ENCODE results near the gene GATB. TPM values are rescaled to one million over a fixed set of nuclear protein-coding genes. Genes with fewer than 3 reads are reported as not detected.

GATB gene
- polyA plus RNA-seq, 3 donors, result 5.5 to 12.2 (median 9.0) TPM

DNA sequence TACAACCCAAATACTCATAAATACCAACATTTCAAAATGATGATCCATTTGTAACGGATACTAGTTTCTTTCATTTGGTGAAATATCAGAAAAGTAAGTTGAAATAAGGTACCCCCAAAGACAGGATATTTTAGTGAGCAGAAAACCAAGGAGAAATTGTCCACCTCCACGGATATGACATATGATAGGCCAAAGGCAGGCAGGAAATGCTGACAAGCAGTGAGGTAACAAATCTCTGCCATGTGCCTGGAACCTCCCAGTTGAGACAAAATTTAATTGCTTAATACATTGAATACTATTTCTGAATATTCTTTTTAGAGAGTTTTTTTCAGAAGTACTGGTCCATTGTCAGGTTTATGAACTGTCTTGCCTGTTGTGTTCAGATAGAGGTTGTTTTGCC lies 118.8 kb downstream of the GATB start:
- no peak for DNase-seq
- H3K4me3 Mint-ChIP-seq, result no peak overlapping the region
- H3K4me3 ChIP-seq (replicated peaks in 1 of 3; ENCODE audit: low read depth in 2 of 3, low read length in 3 of 3), result no peak overlapping the region

DNA sequence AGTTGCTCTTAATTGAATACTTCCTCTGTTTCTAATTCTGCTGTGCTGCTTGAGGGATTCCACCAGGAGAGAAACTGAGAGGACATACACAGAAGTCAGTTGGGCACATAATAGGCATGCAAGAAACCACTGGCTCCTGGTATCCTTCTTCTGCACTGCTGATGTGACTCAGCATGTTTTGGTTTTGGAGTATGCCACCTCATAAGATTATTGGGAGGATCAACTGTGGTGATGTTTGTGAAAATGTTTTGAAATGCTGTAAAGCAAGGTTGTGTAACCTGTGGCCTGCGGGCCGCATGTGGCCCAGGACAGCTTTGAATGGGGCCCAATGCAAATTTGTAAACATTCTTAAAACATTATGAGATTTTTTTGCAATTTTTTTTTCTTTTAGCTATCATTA lies 119.6 kb downstream of the GATB start:
- Histone ChIP-seq H2AFZ (ENCODE audit: insufficient read depth, low read depth, low read length, poor library complexity, severe bottlenecking) (no peak overlapping the region), H3K27ac (ENCODE audit: low read depth in 1 of 2, low read length in 2 of 2) (no peak overlapping the region), H3K4me2 (replicated peaks; ENCODE audit: extremely low read depth, low read length, poor library complexity, severe bottlenecking) (no peak overlapping the region), H3K36me3 (replicated peaks in 1 of 2; ENCODE audit: control insufficient read depth in 1 of 2, insufficient read depth in 2 of 2, low read length in 2 of 2) (no peaks in the 10 kb centered on the region), H3K4me1 (ENCODE audit: control insufficient read depth in 1 of 2, insufficient read depth in 2 of 2, low read length in 2 of 2) (no peaks in the 10 kb centered on the region), H3K27me3 (ENCODE audit: control insufficient read depth in 2 of 2, insufficient read depth in 2 of 2, low read length in 2 of 2) (no peaks in the 10 kb centered on the region), H3K9ac (ENCODE audit: insufficient read depth, low read length, poor library complexity, severe bottlenecking) (no peak overlapping the region), H4K20me1 (ENCODE audit: insufficient read depth, low read length) (no peaks in the 10 kb centered on the region), H3K79me2 (ENCODE audit: insufficient read depth, low read length) (no peaks in the 10 kb centered on the region), H3K4me3 (replicated peaks in 1 of 3; ENCODE audit: low read depth in 2 of 3, low read length in 3 of 3) (no peak overlapping the region), H3K9me3 (replicated peaks in 1 of 2; ENCODE audit: control insufficient read depth in 1 of 2, insufficient read depth in 1 of 2, low read length in 2 of 2) (no peaks in the 10 kb centered on the region)
- Mint-ChIP-seq H3K4me1 (peaks cover 6% of the 10 kb centered on the region), H3K4me3 (no peak overlapping the region), H3K36me3 (no peaks in the 10 kb centered on the region), H3K9me3 (no peaks in the 10 kb centered on the region), H3K27me3 (ENCODE audit: low read depth in 3 of 3) (peaks cover 4 to 6% (median 4%) of the 10 kb centered on the region in 3 donors), H3K27ac (no peak overlapping the region)
- peak in 1 of 3 donors; percentile 10 for DNase-seq
- intact Hi-C loops (cut with micrococcal nuclease), result no loop called here
- TF ChIP-seq, protein P1, sequence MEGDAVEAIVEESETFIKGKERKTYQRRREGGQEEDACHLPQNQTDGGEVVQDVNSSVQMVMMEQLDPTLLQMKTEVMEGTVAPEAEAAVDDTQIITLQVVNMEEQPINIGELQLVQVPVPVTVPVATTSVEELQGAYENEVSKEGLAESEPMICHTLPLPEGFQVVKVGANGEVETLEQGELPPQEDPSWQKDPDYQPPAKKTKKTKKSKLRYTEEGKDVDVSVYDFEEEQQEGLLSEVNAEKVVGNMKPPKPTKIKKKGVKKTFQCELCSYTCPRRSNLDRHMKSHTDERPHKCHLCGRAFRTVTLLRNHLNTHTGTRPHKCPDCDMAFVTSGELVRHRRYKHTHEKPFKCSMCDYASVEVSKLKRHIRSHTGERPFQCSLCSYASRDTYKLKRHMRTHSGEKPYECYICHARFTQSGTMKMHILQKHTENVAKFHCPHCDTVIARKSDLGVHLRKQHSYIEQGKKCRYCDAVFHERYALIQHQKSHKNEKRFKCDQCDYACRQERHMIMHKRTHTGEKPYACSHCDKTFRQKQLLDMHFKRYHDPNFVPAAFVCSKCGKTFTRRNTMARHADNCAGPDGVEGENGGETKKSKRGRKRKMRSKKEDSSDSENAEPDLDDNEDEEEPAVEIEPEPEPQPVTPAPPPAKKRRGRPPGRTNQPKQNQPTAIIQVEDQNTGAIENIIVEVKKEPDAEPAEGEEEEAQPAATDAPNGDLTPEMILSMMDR (IDR thresholded peaks at IDR 0.05), result no peak
- WGBS (ENCODE audit: insufficient coverage), result no CpG with 5 or more reads among the region's 2 CpGs

More for the DNA sequence above, 118.8 kb downstream of the GATB start:
- Histone ChIP-seq H3K9ac (ENCODE audit: insufficient read depth, low read length, poor library complexity, severe bottlenecking) (no peak overlapping the region), H4K20me1 (ENCODE audit: insufficient read depth, low read length) (no peaks in the 10 kb centered on the region), H3K4me1 (ENCODE audit: control insufficient read depth in 1 of 2, insufficient read depth in 2 of 2, low read length in 2 of 2) (no peaks in the 10 kb centered on the region), H3K79me2 (ENCODE audit: insufficient read depth, low read length) (no peaks in the 10 kb centered on the region), H3K4me2 (replicated peaks; ENCODE audit: extremely low read depth, low read length, poor library complexity, severe bottlenecking) (no peak overlapping the region), H3K9me3 (replicated peaks in 1 of 2; ENCODE audit: control insufficient read depth in 1 of 2, insufficient read depth in 1 of 2, low read length in 2 of 2) (no peaks in the 10 kb centered on the region), H3K36me3 (replicated peaks in 1 of 2; ENCODE audit: control insufficient read depth in 1 of 2, insufficient read depth in 2 of 2, low read length in 2 of 2) (no peaks in the 10 kb centered on the region), H3K27ac (ENCODE audit: low read depth in 1 of 2, low read length in 2 of 2) (no peak overlapping the region), H3K27me3 (ENCODE audit: control insufficient read depth in 2 of 2, insufficient read depth in 2 of 2, low read length in 2 of 2) (no peaks in the 10 kb centered on the region), H2AFZ (ENCODE audit: insufficient read depth, low read depth, low read length, poor library complexity, severe bottlenecking) (no peak overlapping the region)
- Mint-ChIP-seq H3K9me3 (no peaks in the 10 kb centered on the region), H3K27me3 (ENCODE audit: low read depth in 3 of 3) (peaks cover 0 to 6% (median 4%) of the 10 kb centered on the region in 3 donors), H3K4me1 (peaks cover 6% of the 10 kb centered on the region), H3K36me3 (no peaks in the 10 kb centered on the region), H3K27ac (no peak overlapping the region)
- 88% methylated on average over 1 of the region's 2 CpGs for WGBS (ENCODE audit: insufficient coverage)
- intact Hi-C loops (cut with micrococcal nuclease), result no loop called here
- TF ChIP-seq, protein P1 (IDR thresholded peaks at IDR 0.05), result no peak

Data from CD14-positive monocyte (primary cell).